Retinal pigment epithelial cell (primary cell): ENCODE measurements around the gene MTA1.

Source experiments
- DNase-seq: peaks from one replicate; pipeline ENCODE4 v3.0.0-alpha.2; 2010; ENCODE audit warnings: low read depth
- H3K4me3 ChIP-seq: 2 replicates; pipeline ENCODE4 v1.5.1; 2011; ENCODE audit warnings: mild to moderate bottlenecking, low read length, control low read depth, moderate library complexity
- CTCF ChIP-seq: conservative IDR thresholded peaks from 2 replicates; pipeline ENCODE4 v1.5.1; 2011; ENCODE audit warnings: low read depth, low read length, control low read depth, inconsistent platforms

The MTA1 gene

GRCh38 chr14:105467249-105467941 lies 47.8 kb downstream of the MTA1 start:
- no peak for DNase-seq
- no peak for TF ChIP-seq CTCF
- H3K4me3 ChIP-seq = no peak overlapping the region

DNA sequence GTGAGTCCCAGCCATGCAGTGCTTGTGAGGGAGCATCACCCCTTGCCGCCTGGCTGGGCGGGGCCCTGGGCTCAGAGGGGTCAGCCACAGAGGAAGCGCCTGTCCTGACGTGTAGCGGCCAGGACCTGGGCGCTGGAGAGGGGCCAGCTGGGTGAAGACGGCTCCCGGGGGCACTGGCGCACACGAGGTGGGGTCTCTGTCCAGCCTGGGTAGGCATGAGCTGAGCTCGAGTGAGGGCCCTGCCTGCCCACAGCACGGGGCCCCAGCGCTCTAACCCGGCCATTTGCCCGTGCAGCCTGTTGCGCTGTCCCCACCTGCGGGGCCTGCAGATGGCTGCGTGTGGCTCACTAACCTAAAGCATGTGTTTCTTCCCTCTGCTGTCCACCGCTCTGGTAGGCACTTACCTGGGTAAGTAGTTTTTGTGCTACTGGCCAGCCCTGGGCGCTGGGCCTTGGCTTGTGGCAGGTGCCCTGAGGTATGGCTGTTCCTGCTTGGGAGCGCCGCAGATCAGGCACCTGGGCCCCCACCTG lies 48.4 kb downstream of the MTA1 start:
- H3K4me3 ChIP-seq = no peak overlapping the region
- no peak for TF ChIP-seq CTCF
- no peak for DNase-seq

DNA sequence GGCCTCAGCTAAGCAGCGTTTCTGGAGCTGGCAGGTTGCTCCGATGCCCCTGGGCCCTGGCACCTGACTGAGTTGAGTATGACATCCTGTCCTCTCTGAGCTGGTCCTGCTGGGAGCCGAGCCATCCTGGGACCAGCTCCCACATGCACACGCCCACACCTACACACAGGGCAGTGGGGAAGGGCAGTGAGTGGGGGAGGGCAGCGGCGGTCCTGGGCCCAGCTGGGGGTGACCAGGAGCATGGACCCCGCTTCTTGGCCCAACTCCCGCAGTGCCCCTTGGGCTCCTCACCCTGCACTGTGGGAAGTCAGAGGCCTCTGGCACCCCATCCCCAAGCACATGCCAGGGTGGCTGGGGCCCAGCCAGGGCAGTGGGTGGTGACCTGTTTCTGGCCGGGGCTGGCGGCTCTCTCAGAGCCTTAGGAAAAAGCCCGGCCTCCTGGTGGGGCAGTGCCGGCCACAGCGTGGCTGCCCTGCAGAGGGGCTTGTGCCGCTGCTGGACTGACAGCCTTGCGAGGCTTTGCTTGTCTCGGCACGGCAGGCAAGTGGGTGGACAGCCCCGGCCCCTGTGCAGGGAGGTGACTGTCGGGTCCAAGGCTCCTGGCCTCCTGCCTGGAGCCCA lies 49.1 kb downstream of the MTA1 start:
- DNase-seq = no peak
- H3K4me3 ChIP-seq = no peak overlapping the region
- no peak for TF ChIP-seq CTCF

DNA sequence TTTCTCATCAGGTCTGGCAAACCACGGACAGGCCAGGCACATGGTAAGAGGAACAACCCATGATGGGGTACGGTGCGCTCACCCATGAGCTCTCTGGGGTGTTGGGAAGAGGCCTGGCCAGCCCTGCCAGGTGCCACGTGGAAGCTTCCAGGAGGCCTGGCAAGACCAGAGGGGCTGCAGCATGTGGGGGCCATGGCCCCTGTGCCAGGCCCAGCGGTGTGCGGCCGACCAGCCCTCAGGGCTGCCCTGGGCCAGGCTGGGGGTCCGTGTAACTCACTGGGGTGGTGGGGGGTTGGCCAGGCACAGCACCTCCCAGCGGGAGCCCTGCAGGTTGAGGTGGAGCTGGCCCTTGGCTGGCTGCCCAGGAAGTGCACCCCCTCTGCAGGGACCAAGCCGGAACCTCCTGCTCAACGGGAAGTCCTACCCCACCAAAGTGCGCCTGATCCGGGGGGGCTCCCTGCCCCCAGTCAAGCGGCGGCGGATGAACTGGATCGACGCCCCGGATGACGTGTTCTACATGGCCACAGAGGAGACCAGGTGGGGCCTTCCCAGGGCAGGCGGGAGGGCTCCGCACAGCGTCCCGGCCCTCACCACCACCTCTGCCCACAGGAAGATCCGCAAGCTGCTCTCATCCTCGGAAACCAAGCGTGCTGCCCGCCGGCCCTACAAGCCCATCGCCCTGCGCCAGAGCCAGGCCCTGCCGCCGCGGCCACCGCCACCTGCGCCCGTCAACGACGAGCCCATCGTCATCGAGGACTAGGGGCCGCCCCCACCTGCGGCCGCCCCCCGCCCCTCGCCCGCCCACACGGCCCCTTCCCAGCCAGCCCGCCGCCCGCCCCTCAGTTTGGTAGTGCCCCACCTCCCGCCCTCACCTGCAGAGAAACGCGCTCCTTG lies 50.1 kb downstream of the MTA1 start:
- no peak for TF ChIP-seq CTCF
- DNase-seq = no peak
- no peak overlapping the region for H3K4me3 ChIP-seq

DNA sequence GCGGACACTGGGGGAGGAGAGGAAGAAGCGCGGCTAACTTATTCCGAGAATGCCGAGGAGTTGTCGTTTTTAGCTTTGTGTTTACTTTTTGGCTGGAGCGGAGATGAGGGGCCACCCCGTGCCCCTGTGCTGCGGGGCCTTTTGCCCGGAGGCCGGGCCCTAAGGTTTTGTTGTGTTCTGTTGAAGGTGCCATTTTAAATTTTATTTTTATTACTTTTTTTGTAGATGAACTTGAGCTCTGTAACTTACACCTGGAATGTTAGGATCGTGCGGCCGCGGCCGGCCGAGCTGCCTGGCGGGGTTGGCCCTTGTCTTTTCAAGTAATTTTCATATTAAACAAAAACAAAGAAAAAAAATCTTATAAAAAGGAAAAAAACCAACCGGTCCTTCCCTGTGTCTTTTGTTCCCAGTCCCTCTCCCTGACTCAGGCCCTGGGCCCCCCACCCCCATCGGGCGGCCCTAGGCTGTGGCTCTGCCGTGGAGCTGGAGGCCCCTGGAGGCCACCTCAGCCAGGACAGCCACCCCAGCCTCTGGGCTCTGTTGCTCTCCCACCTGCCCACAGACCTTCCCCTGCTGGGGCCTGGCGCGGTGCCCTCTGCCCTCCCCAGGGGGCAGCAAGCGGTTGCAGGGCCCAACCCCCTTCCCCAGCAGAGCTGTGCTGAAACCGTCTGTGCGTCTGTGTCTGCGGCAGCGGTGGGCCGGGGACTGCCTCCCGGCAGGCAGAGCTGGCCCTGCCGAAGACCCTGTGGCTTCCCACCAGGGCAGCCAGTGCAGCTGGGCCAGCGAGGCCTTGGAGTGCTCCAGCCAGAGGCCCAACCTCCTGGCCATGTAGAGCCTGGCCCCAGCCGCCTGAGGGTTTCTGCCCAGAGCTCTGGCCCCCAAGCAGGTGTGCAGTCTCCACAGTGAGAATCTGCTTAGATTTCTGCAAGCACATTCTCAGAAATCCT lies 51.0 kb downstream of the MTA1 start:
- H3K4me3 ChIP-seq = no peak overlapping the region
- no peak for DNase-seq
- no peak for TF ChIP-seq CTCF

DNA sequence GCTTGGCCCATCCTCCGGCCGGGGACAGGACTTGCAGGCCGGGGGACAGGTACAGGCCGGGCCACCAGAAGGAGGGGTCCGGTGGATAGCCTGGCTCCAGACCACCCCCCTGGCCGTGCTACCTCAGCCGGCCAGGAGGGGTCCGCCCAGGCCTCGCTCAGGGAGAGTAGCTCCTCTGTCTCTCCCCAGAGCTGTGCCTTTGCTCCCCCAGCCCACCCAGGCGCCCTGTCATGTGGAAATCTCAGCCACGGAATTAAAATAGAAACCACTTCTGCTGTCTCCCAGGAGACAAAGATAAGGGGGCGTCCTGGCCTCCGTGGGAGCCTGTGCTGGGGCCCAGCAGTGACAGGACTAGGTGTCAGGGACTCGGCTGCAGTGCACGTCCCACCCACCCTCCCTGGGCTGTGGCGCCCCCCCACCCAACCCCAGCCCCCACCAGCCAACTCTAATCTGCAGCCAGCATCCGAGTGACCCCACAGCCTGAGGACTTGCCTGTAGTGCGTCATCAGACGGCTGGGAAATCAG lies 51.7 kb downstream of the MTA1 start:
- no peak for DNase-seq
- no peak overlapping the region for H3K4me3 ChIP-seq
- peak; percentile 37 for TF ChIP-seq CTCF
